MM.1S (cell line): ENCODE data around the gene MATN3.
A peak's percentile ranks its signal among the peaks of the same experiment; 100 is the strongest.

Experiments used
- DNase-seq: peaks from one replicate; pipeline ENCODE4 v3.0.0-alpha.2; 2015
- H2AFZ ChIP-seq: fragments of 300-600 bp; sonication (generic); 2 replicates; pipeline ENCODE4 v1.6.0; 2016; ENCODE audit warnings: antibody characterized with exemption, low read length
- H3F3A ChIP-seq: fragments of 300-600 bp; sonication (generic); 2 replicates; pipeline ENCODE4 v1.6.1; 2016; ENCODE audit warnings: mild to moderate bottlenecking, antibody characterized with exemption, low read length, moderate library complexity, mixed read lengths; ENCODE audit not compliant: insufficient read depth
- H3K27ac ChIP-seq: fragments of 300-600 bp; sonication (generic); 2 replicates; pipeline ENCODE4 v1.5.1; 2016; ENCODE audit warnings: mild to moderate bottlenecking, low read length
- H3K27me3 ChIP-seq: fragments of 300-600 bp; sonication (generic); replicated peaks from 2 replicates; pipeline ENCODE4 v1.6.0; 2016; ENCODE audit warnings: low read length; ENCODE audit not compliant: insufficient read depth
- H3K36me3 ChIP-seq: fragments of 300-600 bp; sonication (generic); replicated peaks from 2 replicates; pipeline ENCODE4 v1.6.1; 2016; ENCODE audit warnings: mild to moderate bottlenecking, low read length, mixed read lengths; ENCODE audit not compliant: insufficient read depth
- H3K4me1 ChIP-seq: fragments of 300-600 bp; sonication (generic); 2 replicates; pipeline ENCODE4 v1.6.1; 2016; ENCODE audit warnings: low read length, mixed read lengths
- H3K4me2 ChIP-seq: fragments of 300-600 bp; sonication (generic); 2 replicates; pipeline ENCODE4 v1.6.0; 2016; ENCODE audit warnings: low read depth, low read length
- H3K4me3 ChIP-seq: fragments of 300-600 bp; sonication (generic); 2 replicates; pipeline ENCODE4 v1.5.1; 2016; ENCODE audit warnings: low read length, mixed read lengths
- H3K79me2 ChIP-seq: fragments of 300-600 bp; sonication (generic); 2 replicates; pipeline ENCODE4 v1.6.1; 2016; ENCODE audit warnings: mixed run types, low read length, mixed read lengths
- H3K9ac ChIP-seq: fragments of 300-600 bp; sonication (generic); 2 replicates; pipeline ENCODE4 v1.6.1; 2016; ENCODE audit warnings: low read length, mixed read lengths
- H3K9me2 ChIP-seq: fragments of 300-600 bp; sonication (generic); replicated peaks from 2 replicates; pipeline ENCODE4 v1.6.1; 2016; ENCODE audit warnings: mild to moderate bottlenecking, low read length, mixed read lengths; ENCODE audit not compliant: insufficient read depth
- H3K9me3 ChIP-seq: fragments of 300-600 bp; sonication (generic); replicated peaks from 2 replicates; pipeline ENCODE4 v1.6.1; 2016; ENCODE audit warnings: mild to moderate bottlenecking, low read length, mixed read lengths; ENCODE audit not compliant: insufficient read depth
- H4K20me1 ChIP-seq: fragments of 300-600 bp; sonication (generic); 2 replicates; pipeline ENCODE4 v1.6.1; 2016; ENCODE audit warnings: mild to moderate bottlenecking, low read length, moderate library complexity, mixed read lengths; ENCODE audit not compliant: insufficient read depth
- CTCF ChIP-seq: fragments of 300-600 bp; sonication (generic); IDR thresholded peaks from 2 replicates; pipeline ENCODE4 v1.5.1; 2016; ENCODE audit warnings: antibody characterized with exemption, low read length, mixed read lengths
- EZH2 ChIP-seq: fragments of 300-600 bp; sonication (generic); optimal IDR thresholded peaks from 2 replicates; pipeline ENCODE3; 2017; ENCODE audit warnings: low read depth, mild to moderate bottlenecking, antibody characterized with exemption, low read length, mixed read lengths
- EZH2phosphoT487 ChIP-seq: fragments of 300-600 bp; sonication (generic); IDR thresholded peaks from 2 replicates; pipeline ENCODE4 v1.6.1; 2018; ENCODE audit warnings: antibody characterized with exemption, low read length

Gene MATN3

GRCh38 chr2:19989667-19990415, 22.6 kb downstream of the MATN3 start, which contains the start of gene WDR35:
Gene WDR35, minus strand, starts transcription at chr2:19990105. Its CDS starts 90 bp downstream, at chr2:19990015.
- Histone ChIP-seq H3K9me3 (no peaks in the 10 kb centered on the region), H3K27ac (no peak within 1 kb of the TSS), H3K4me3 (peak within 1 kb of the TSS; percentile 66), H3K79me2 (no peaks in the 10 kb centered on the region), H3K36me3 (no peaks in the 10 kb centered on the region), H3K4me2 (peak within 1 kb of the TSS; percentile 75), H3K9me2 (no peaks in the 10 kb centered on the region), H4K20me1 (no peaks in the 10 kb centered on the region), H2AFZ (peak within 1 kb of the TSS; percentile 89), H3K27me3 (no peaks in the 10 kb centered on the region), H3K9ac (peak within 1 kb of the TSS; percentile 30; the same call in 1 of the 2 replicates), H3K4me1 (no peaks in the 10 kb centered on the region), H3F3A (no peaks in the 10 kb centered on the region)
- TF ChIP-seq CTCF (no peak), EZH2phosphoT487 (no peak), EZH2 (no peak)
- DNase-seq: peak; percentile 81

GRCh38 chr2:19989342-19989666, 23.2 kb downstream of the MATN3 start:
- Histone ChIP-seq H4K20me1 (no peaks in the 10 kb centered on the region), H3K36me3 (no peaks in the 10 kb centered on the region), H3K9ac (peak overlapping the region; percentile 30; the same call in 1 of the 2 replicates), H3K4me2 (peak overlapping the region; percentile 75), H3F3A (no peaks in the 10 kb centered on the region), H2AFZ (peak overlapping the region; percentile 89), H3K9me3 (no peaks in the 10 kb centered on the region), H3K4me1 (no peaks in the 10 kb centered on the region), H3K9me2 (no peaks in the 10 kb centered on the region), H3K79me2 (no peaks in the 10 kb centered on the region), H3K27me3 (no peaks in the 10 kb centered on the region), H3K27ac (no peak overlapping the region), H3K4me3 (peak overlapping the region; percentile 66)
- TF ChIP-seq EZH2 (no peak), EZH2phosphoT487 (no peak), CTCF (no peak)
- no peak for DNase-seq

- no peak overlapping the region for H3K27ac ChIP-seq
- TF ChIP-seq CTCF: no peak
- no peak for TF ChIP-seq EZH2
- TF ChIP-seq EZH2phosphoT487: no peak
- no peak overlapping the region for H2AFZ ChIP-seq
- no peaks in the 10 kb centered on the region for H4K20me1 ChIP-seq
- H3K4me1 ChIP-seq: no peaks in the 10 kb centered on the region
- H3K4me2 ChIP-seq: no peak overlapping the region; the same call in 1 of the 2 replicates
- no peaks in the 10 kb centered on the region for H3K79me2 ChIP-seq
- no peaks in the 10 kb centered on the region for H3F3A ChIP-seq
- DNase-seq: no peak
- no peaks in the 10 kb centered on the region for H3K36me3 ChIP-seq
- no peaks in the 10 kb centered on the region for H3K9me3 ChIP-seq
- H3K4me3 ChIP-seq: no peak overlapping the region
- no peak overlapping the region for H3K9ac ChIP-seq
- no peaks in the 10 kb centered on the region for H3K27me3 ChIP-seq
- no peaks in the 10 kb centered on the region for H3K9me2 ChIP-seq
These were observed 23.9 kb downstream of the MATN3 start for GRCh38 chr2:19988600-19988999.
